Calu3 (cell line): ENCODE data around the gene WNK2. TPM values are rescaled to one million over a fixed set of nuclear protein-coding genes. Genes with fewer than 3 reads are reported as not detected.

Experiments used
- BruUV-seq: library from RNA; stranded (reverse); fragments of 400-500 nt; replicated peaks from 2 replicates; lab custom pipeline; 2021; lab: Mats Ljungman, UMichigan
- CTCF ChIA-PET: fragments of 300-600 bp; sonication (Branson Sonifier 250); formaldehyde crosslinking; loops from one replicate; lab custom pipeline; 2022; ENCODE audit warnings: antibody characterized with exemption; lab: Charles Lee
- DNase-seq: peaks from one replicate; pipeline ENCODE4 v3.0.0; 2022
- H3K27ac Mint-ChIP-seq: one replicate; pipeline ENCODE4 v1.8.0; 2022; ENCODE audit warnings: mixed read lengths; ENCODE audit not compliant: unreplicated experiment
- H3K27me3 Mint-ChIP-seq: one replicate; pipeline ENCODE4 v1.8.0; 2022; ENCODE audit warnings: mixed read lengths; ENCODE audit not compliant: unreplicated experiment
- H3K36me3 Mint-ChIP-seq: one replicate; pipeline ENCODE4 v1.8.0; 2022; ENCODE audit warnings: mild to moderate bottlenecking, moderate library complexity, mixed read lengths; ENCODE audit not compliant: insufficient read depth, unreplicated experiment
- H3K4me1 Mint-ChIP-seq: one replicate; pipeline ENCODE4 v1.8.0; 2022; ENCODE audit warnings: mild to moderate bottlenecking, low read depth, mixed read lengths; ENCODE audit not compliant: unreplicated experiment
- H3K4me3 Mint-ChIP-seq: one replicate; pipeline ENCODE4 v1.8.0; 2022; ENCODE audit warnings: mild to moderate bottlenecking, low read depth, moderate library complexity, mixed read lengths; ENCODE audit not compliant: unreplicated experiment
- H3K9me3 Mint-ChIP-seq: one replicate; pipeline ENCODE4 v1.8.0; 2022; ENCODE audit warnings: low read depth, mixed read lengths; ENCODE audit not compliant: unreplicated experiment
- CTCF ChIP-seq: fragments of 200-600 bp; IDR thresholded peaks from one replicate; pipeline ENCODE4 v1.8.0; 2022; ENCODE audit warnings: antibody characterized with exemption; ENCODE audit not compliant: unreplicated experiment
- intact Hi-C: fragments of 100-400 bp; cut with micrococcal nuclease; formaldehyde crosslinking; loops from one replicate; pipeline ENCODE4 v1.10.0; 2022; ENCODE audit not compliant: unreplicated experiment
- total RNA-seq: library from RNA; stranded (reverse); gene quantifications from 2 replicates; pipeline ENCODE4 v1.2.3, GENCODE V29; 2022

The WNK2 gene
- total RNA-seq, 1 experiment from 2014 or later = 85.7 TPM

GRCh38 chr9:93246111-93246510 is 62.2 kb downstream of the WNK2 start:
- Mint-ChIP-seq H3K27me3 (no peaks in the 10 kb centered on the region), H3K9me3 (no peaks in the 10 kb centered on the region), H3K36me3 (peaks cover 13% of the 10 kb centered on the region), H3K4me1 (peaks cover 30% of the 10 kb centered on the region), H3K27ac (no peak overlapping the region), H3K4me3 (no peak overlapping the region)
- no peak for DNase-seq
- intact Hi-C loops = no loop called here
- no TSS peak for BruUV-seq
- TF ChIP-seq CTCF = no peak
- CTCF ChIA-PET = no interaction called here

GRCh38 chr9:93246526-93246925 is 62.6 kb downstream of the WNK2 start:
- no peaks in the 10 kb centered on the region for H3K9me3 Mint-ChIP-seq
- H3K27me3 Mint-ChIP-seq = no peaks in the 10 kb centered on the region
- H3K36me3 Mint-ChIP-seq = peaks cover 10% of the 10 kb centered on the region
- H3K4me1 Mint-ChIP-seq = peaks cover 30% of the 10 kb centered on the region
- intact Hi-C loops = no loop called here
- no peak for TF ChIP-seq CTCF
- no peak for DNase-seq
- CTCF ChIA-PET = no interaction called here
- H3K4me3 Mint-ChIP-seq = no peak overlapping the region
- BruUV-seq = no TSS peak
- no peak overlapping the region for H3K27ac Mint-ChIP-seq

- CTCF ChIA-PET = no interaction called here
- Mint-ChIP-seq H3K4me3 (no peak overlapping the region), H3K9me3 (no peaks in the 10 kb centered on the region), H3K4me1 (peaks cover 30% of the 10 kb centered on the region), H3K27me3 (no peaks in the 10 kb centered on the region), H3K27ac (no peak overlapping the region), H3K36me3 (peaks cover 10% of the 10 kb centered on the region)
- no peak for TF ChIP-seq CTCF
- intact Hi-C loops = no loop called here
- no peak for DNase-seq
- no TSS peak for BruUV-seq
Measured at GRCh38 chr9:93247099-93247865, 63.3 kb downstream of the WNK2 start.

GRCh38 chr9:93247892-93248291 is 64.0 kb downstream of the WNK2 start:
- DNase-seq = no peak
- Mint-ChIP-seq H3K27me3 (no peaks in the 10 kb centered on the region), H3K4me1 (peaks cover 30% of the 10 kb centered on the region), H3K36me3 (peaks cover 10% of the 10 kb centered on the region), H3K9me3 (no peaks in the 10 kb centered on the region), H3K27ac (no peak overlapping the region), H3K4me3 (no peak overlapping the region)
- no TSS peak for BruUV-seq
- CTCF ChIA-PET = no interaction called here
- intact Hi-C loops = no loop called here
- no peak for TF ChIP-seq CTCF
